Inflammatory macrophage treated with lipopolysaccharide for 1 hour (primary cell): ENCODE results near the gene IGF2.

ENCODE experiments used
- DNase-seq, 2 donors: peaks; one replicate each; pipeline ENCODE4 v3.0.0-alpha.2; 2020 to 2022

Gene IGF2

DNA sequence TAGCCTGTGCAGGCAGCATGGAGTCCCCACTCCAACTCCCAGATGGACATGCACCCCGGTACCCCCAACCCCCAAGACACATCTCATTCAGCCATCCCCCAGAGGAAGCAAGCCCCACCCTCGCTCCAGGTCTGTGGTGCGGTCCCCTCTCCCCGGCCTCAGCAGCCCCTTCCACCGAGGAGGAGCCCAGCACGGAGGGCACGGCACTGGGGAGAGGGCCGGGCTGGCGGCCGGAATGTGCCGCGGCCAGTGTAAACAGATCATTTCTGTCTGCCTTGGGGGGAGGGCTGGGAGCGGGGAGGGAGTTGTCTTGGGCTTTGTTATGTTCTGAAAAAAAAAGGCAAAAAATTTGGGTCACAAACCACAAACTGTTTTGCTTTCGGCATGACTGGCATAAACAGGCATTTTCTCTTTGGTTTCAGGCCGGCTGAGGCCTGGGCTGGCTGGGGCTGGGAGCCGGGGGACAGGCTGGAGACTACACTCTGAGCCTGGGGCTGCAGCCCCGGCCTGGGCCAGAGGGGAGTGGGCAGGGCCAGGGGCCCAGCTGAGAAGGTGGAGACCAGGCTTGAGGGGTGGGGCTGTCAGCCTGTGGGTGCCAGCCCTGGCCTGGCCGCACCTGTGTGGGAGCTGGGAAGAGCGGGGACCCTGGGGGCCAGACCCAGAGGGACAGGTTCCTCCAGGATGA, 16.8 kb downstream of the IGF2 start:
- DNase-seq: no peak

DNA sequence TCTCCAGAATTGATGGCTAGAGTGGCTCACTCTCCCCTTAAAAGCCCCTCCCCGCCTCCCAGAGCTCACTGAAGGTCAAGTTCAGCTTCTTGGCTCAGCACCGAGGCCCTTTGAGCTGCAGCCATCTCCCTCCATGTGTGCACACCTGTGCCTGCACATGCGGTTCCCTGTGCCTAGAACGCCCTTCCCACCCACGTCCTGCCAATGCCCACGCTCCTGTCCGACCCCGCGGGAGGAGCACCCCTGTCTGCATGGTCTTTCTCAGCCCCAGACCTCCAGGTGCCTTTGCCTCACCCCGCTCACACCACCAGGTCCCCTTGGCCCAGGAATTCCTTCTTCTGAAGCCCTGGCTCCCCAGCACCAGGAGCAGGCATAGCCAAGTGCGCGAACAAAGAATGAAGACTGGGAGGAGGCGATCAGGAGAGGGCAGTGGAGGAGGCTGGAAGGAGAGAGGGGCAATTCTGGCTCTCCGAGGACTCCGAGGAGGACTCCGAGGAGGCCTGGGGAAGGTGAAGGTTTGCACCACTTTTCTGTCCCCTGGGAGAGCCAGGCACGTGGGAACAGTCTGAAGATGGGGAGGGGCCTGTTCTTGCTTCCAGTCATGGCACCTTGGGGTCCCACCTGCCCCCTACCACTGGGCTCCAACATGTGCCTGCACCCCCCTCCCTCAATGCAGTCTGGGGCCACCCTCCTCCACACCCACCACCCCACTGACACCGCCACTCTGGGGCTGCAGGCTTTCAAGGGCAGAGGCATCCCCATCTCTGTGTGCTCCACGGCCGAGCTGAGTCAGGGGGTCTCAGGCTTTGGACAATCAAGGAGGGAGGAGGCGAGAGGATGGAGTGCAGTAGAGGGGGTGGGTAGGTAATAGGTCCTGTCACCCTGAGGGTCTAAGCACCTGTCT, 17.7 kb downstream of the IGF2 start:
- no peak for DNase-seq

DNA sequence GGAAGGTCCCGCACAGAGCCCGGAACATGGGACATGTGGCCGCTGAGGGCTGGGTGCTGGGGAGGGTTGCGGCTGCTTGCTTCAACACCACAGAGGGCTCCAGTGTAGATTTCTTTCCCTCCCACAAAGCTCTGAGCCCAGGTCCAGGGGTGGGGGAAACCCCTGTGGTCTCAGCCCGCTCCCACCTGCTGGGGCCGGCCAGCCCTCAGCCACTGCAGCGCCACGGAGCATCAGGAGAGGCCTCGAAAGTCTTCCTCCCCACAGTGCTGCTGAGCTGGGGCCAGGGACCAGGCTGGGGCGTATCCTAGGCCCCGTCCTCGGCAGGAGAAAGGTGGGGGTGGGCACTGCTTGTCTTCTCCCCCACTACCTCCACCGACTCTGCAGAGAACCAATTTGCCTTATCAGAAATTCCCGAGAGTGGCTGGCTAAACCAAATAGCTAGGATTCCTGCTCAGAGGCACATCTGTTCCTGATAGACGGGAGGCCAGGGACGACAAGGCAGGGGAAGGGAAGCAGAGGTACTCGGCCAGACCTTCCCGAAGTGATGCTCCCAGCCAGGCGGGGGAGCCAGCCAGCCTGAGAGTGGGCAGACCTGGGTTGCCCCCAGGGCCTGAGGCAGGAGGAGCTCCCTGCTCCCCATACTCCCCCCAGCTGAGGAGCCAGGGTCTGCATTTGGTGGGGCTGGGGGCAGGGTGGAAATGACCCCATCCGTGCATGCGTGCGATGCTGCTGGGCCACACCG, 18.7 kb downstream of the IGF2 start:
- no peak for DNase-seq

GRCh38 chr11:2118677-2119076, 20.5 kb downstream of the IGF2 start:
- no peak for DNase-seq

DNA sequence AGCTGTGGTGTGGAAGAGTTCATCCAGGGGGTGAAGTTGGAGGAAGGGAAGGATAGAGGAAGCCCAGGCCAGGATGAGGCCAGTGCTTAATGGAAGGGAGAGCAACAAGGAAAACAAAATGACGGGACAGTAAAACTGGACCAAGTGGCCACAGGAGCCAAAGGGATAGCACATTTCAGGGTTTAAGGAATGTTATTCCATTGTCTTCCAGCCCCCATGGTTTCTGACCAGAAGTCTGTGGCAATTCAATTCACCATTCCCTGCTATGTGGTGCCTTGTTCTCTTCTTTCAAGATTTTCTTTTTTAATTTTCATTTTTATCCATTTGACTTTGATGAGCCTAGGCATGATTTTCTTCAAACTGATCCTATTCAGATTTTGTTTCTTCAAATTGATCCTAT, 22.5 kb downstream of the IGF2 start:
- no peak for DNase-seq

GRCh38 chr11:2115308-2115707, 23.9 kb downstream of the IGF2 start:
- no peak for DNase-seq

- DNase-seq: no peak
Observed at GRCh38 chr11:2114430-2115241, 24.6 kb downstream of the IGF2 start.

DNA sequence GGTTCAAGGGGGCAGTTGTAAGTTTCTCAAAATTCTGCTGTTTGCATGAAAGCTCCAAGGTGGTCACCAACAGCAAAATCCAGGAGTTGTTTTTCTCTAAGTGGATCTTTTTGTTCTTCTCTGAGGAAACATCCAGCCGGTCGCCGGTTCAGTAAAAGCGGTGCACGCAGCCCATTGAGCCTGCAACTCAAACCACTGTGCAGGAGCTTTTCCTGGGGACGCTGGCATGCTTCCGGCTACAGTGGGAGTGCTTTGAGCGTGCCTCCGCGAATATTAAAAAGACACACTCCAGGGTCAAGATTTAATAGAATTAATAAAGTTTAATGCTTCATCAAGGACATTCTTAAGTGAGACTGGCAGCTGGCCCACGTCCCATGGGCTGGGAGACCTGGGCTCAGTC, 25.4 kb downstream of the IGF2 start:
- DNase-seq: no peak

GRCh38 chr11:2110521-2110920, 28.7 kb downstream of the IGF2 start:
- no peak for DNase-seq

- no peak for DNase-seq
Observed at GRCh38 chr11:2109541-2110019, 29.6 kb downstream of the IGF2 start.

- DNase-seq: no peak
Observed at GRCh38 chr11:2108675-2109491, 30.3 kb downstream of the IGF2 start.

GRCh38 chr11:2107941-2108630, 31.1 kb downstream of the IGF2 start:
- no peak for DNase-seq

DNA sequence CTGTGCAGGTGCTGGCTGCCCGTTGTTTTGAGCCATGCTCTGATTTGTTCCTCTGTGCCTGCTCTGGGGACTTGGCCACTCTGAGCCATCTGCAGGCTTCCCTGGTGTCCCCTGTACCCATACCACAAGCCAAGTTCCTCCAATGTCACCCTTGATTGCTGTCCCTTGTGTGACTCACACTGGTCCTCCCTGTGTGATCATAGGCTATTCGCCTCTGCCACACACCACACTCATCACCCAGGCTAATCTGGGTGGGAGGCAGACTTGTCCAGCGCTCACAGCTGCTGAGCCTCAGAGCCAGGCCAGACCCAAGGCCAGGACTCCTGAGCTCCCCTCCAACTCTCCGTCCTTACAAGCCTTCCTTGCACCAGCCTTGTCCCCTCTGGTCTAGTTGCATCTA, 31.7 kb downstream of the IGF2 start:
- no peak for DNase-seq

- no peak for DNase-seq
Observed at GRCh38 chr11:2106583-2107209, 32.5 kb downstream of the IGF2 start.

DNA sequence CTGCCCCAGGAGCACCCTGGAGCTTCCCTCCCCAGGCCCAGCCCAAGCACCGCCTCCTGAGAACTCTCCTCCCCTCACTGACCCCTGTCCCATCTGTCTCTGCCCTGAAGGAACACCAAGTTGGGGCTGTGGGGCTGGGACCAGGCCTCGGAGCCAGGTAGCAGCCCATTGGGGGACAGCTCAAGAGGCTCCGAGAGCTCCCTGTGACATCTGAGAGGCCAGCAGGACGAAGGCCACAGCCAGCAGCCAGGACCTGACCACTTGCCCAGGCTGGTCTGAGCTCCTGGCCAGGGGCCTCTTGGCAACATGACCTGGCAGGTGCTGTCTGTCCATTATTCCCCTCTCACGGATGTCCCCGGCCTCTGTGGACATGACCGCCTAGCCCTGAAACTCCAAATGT, 33.7 kb downstream of the IGF2 start:
- no peak for DNase-seq

DNA sequence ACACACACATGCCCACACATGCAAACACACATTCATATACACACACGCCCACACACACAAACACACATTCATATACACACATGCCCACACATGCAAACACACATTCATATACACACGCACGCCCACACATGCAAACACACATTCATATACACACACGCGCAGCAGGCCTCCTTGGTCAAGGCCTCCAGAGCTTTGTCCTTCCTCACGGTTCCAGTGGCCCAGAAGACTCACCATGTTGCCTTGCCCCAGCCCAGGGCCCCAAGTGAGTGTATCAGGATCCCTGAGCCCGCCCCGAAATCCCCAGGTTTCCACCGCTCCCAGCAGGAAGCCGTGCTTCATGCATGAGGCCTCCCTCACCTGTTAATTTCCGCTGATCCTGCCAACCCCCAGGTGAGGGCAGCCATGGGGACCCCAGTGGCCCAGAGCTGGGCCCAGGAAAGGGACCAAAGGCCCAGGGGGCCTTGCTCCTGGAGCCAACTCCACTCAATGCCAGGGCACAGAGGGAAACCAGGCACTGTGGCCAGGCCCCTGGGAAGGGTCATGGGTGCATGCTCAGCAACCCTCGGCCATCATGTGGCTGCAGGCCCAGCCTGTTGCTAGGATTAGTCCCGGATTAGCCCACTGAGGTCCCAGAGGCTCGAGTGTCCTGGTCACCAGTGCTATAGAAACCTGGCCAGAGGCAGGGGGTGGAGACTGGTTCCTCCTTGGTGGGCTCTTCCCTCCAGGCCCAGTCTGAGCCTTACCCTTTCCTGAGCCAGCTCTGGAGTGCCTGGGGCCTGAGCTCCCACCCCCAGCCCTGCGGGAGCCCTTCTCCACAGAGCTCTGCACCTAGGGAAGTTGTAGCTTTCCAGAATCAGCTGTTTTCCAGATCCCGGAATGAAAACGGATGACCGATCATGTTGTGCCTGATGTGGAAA, 34.4 kb downstream of the IGF2 start:
- no peak for DNase-seq

DNA sequence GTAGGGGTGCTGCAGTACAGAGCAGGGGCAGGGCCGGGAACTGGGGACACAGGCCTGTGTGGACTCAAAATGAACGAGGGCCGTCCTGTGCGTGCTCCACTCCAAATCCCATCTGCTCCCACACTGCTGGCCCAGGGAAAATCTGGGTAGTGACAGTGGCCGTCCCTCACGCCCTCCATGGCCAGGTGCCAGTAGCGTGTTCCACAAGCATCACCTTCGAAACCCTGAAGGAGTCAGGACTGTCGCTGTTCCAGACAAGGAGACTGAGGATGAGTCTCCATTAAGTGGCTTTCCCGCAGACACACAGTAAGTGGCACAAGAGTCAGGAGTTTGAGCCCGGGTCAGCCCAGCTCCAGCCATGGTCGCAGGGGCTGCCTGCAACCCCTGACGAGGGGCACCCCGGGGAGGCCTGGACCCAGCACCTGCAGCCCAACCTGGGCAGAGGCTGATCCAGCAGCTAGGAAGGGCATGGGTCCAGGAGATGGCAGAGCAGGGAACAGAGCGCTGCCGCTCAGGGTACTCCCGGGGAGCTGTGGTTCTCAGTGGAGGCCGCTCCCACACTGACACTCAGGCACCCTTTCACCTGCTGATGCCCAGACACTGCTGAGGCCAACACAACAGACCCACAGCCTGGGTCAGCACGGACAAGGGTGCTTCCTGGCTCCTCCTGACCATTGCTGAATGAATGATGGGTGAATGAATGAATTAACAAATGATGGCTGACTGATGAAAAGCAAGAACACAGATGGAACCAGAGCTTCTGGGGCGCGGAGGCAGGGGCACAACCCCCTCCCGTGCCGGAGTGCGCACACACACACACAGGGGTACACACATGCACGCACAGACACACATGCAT, 35.3 kb downstream of the IGF2 start:
- DNase-seq: no peak

GRCh38 chr11:2102883-2103213, 36.3 kb downstream of the IGF2 start:
- DNase-seq: no peak
